HG02970 (cell line): ENCODE measurements around the gene ATP13A2.

Experiments used
- ATAC-seq: cut with Tn5 transposase; IDR thresholded peaks from one replicate; pipeline ENCODE4 v1.9.1; 2021; ENCODE audit warnings: mild to moderate bottlenecking, moderate library complexity, moderate number of reproducible peaks; ENCODE audit not compliant: unreplicated experiment, low FRiP score

Gene ATP13A2

GRCh38 chr1:16979475-16980327 is 32.0 kb downstream of the ATP13A2 start:
- ATAC-seq = no peak

- no peak for ATAC-seq
These were observed 32.9 kb downstream of the ATP13A2 start for GRCh38 chr1:16978567-16979474.

GRCh38 chr1:16978139-16978538 is 33.6 kb downstream of the ATP13A2 start:
- no peak for ATAC-seq

GRCh38 chr1:16977377-16977776 is 34.4 kb downstream of the ATP13A2 start:
- no peak for ATAC-seq

GRCh38 chr1:16976966-16977365 is 34.8 kb downstream of the ATP13A2 start:
- ATAC-seq = no peak

- ATAC-seq = no peak
These were observed 35.9 kb downstream of the ATP13A2 start for GRCh38 chr1:16975838-16976237.

GRCh38 chr1:16975211-16975610 is 36.5 kb downstream of the ATP13A2 start:
- no peak for ATAC-seq

GRCh38 chr1:16973215-16973614 is 38.5 kb downstream of the ATP13A2 start:
- ATAC-seq = no peak

GRCh38 chr1:16972189-16972895 is 39.4 kb downstream of the ATP13A2 start:
- no peak for ATAC-seq

- no peak for ATAC-seq
These were observed 40.2 kb downstream of the ATP13A2 start for GRCh38 chr1:16971341-16972188.

GRCh38 chr1:16970132-16970910 is 41.4 kb downstream of the ATP13A2 start:
- ATAC-seq = no peak

- no peak for ATAC-seq
These were observed 42.1 kb downstream of the ATP13A2 start for GRCh38 chr1:16969651-16970050.

GRCh38 chr1:16969057-16969611 is 42.6 kb downstream of the ATP13A2 start:
- ATAC-seq = no peak

- ATAC-seq = no peak
These were observed 43.4 kb downstream of the ATP13A2 start for GRCh38 chr1:16968372-16968771.

GRCh38 chr1:16967962-16968361 is 43.8 kb downstream of the ATP13A2 start:
- no peak for ATAC-seq

GRCh38 chr1:16967095-16967575 is 44.6 kb downstream of the ATP13A2 start:
- no peak for ATAC-seq

GRCh38 chr1:16966282-16966681 is 45.4 kb downstream of the ATP13A2 start:
- no peak for ATAC-seq

- no peak for ATAC-seq
These were observed 46.2 kb downstream of the ATP13A2 start for GRCh38 chr1:16965486-16966067.
